Stimulated activated CD4-positive, alpha-beta T cell treated with anti-CD3 and anti-CD28 coated beads, Interleukin-4, amount 100 ng/mL, for 24 hours (primary cell): ENCODE measurements around the gene PARD3B.

Source experiments
- DNase-seq: peaks from one replicate; pipeline ENCODE4 v3.0.0-alpha.2; 2020

The PARD3B gene

DNA sequence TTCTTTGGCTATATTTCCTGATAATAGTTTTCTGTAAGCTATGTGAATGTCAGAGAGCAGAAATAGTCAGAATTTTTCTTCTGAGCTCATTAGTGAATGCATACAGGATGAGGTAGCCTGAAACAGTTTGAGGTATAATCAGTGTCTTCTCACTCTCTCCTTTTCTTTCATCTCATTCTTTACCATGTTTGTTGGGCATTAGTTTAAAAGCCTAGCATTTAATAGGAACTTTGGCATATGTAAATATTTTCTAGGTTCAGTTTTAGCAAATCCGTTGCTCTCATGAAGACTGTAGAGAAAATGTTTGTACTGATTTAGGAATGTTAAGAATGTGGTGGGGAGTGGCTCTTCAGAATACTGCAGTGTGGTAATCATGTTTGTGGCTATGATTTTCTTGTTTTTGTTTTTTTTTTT is 119.4 kb downstream of the PARD3B start:
- DNase-seq = no peak

DNA sequence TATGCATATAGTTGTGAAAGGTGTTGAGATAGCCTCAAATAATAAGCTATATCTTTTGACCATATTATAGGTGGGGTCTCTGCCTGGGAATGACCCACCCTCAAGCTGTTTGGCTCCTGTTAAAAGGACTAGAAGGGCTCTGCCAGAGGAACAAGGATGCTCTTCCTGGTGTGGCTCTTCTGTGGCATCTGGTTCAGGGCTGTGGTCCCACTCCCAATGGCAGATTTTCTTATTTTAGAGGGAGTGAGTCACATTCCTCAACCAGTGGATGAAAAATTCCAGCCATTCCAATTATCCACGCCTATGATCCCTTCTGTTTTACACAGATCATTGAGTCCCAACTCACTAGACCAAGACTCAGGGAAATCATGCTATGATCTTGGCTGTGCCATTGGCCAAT is 119.9 kb downstream of the PARD3B start:
- DNase-seq = no peak

DNA sequence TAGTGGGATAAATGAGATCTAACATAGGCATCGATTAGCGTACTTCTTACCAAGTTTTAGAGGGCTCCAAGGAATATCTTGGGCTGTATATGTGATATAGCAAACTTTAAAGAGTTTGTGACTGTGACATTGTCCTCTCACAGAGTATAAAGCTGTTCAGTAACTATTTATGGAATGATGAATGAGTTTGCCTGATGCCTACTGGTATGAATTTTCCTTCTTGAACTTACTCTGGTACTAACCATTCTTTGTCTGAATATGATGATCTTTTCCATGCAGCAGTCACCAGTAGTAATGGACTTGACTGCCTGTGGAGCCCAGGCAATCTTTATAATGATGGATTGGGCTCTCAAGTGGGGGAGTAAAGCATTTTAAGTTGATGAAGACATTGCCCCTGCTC is 120.5 kb downstream of the PARD3B start:
- DNase-seq = no peak

DNA sequence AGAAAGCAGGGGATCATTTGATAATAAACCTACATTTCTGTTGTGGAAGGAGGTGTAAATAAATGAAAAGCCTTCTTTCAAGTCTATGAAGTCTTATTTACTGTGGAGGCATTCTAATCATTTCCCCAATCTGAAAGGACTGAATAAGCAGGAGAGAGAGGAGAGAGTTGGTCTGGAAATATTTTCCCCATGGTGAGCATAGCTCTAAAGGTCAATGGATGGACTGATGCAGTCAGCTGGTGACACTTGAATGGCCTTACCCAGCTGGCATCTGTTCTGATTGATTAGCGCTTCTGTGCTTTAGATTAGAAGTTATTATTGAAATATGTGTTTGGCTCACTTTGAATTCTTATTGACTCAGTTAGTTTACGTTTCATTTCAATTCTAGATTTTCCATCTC is 122.7 kb downstream of the PARD3B start:
- DNase-seq = no peak

DNA sequence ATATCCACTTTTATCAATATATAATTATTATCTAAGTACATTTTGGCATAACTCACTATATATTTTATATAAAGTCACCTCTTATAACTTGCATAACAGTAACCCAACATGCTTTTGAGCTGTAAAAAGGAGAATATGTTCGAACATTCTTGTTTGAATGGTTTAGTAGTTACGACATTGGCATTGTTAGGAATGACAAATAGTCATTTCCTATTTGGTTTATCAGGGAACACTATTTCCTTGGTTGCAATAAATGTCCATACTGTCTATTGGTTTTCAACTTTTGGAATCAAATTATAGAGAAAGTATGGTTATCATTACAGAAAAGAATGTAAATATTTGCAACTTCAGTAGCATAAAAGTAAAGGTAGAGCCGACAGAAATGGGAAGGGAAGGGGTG is 124.1 kb downstream of the PARD3B start:
- DNase-seq = no peak

DNA sequence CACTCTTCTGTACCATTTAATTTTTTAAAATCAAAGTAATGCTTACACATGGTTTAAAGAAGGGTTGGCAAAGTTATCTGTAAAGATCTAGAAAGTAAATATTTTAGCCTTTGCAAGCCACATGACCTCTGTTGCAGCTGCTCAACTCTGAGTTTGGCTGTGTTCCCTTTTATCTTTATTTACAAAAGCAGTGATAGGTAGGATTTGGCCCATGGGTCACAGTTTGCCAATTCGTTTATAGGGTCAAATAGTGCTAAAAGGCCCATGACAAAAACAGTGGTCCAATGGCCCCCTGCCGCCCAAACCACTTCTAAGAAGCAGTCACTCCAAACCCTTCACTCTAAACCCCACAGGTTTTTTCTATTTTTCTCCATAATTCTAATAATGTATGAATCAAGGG is 124.8 kb downstream of the PARD3B start:
- DNase-seq = no peak

DNA sequence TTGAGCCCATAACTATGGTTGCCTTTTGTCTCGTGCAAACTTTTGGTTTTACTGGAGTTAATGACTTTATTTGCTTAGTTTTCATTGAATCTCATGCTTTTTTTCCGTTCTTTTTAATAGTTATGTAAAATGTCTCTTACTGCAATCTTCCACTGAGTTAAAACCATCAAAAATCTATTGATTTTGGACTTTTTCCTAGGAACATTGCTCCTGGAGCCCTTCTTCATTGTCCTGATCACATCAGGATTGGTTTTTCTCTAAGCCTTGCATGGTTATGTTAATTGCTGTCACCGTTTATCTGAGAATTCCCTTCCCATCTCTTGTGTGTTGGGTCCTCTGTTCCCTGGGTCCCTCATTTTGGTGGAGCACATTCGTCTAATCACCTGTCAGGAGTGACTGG is 125.5 kb downstream of the PARD3B start:
- DNase-seq = no peak

DNA sequence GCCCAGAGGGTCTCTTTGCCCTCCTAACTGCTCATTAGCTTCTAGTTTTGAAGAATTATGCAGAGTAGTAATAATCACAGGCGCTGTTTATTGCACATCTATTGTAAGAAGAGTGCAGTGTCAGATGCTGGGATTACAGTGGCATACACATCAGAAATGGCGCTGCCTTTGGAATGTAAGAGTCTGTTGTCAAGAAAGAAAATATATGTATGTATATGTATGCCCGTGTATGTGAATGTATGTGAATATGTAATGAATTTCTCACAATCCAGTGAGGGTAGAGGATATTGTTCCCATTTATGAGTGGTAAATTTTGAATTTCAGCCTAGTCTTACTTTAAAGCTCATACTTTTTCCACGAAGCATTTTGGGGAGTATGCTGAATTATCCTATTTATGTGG is 127.5 kb downstream of the PARD3B start:
- DNase-seq = no peak

DNA sequence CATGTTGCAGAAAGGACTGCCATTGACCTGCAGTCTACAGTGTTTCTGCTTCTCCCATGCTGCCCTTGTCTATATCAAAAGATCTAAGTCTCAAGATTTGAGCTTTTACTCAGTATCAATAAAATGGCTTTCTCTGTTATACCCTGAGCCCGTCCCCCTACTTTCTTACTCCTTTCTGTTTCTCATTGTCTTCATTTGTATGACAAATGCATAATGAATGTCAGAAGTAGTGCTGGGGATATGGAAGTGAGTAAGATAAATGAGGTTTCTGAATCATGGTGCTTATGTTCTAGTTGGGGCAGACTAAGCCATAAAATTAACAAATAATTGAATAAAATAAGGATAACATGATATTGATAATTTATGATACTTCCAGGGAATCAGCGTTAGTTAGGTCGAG is 128.6 kb downstream of the PARD3B start:
- no peak for DNase-seq

DNA sequence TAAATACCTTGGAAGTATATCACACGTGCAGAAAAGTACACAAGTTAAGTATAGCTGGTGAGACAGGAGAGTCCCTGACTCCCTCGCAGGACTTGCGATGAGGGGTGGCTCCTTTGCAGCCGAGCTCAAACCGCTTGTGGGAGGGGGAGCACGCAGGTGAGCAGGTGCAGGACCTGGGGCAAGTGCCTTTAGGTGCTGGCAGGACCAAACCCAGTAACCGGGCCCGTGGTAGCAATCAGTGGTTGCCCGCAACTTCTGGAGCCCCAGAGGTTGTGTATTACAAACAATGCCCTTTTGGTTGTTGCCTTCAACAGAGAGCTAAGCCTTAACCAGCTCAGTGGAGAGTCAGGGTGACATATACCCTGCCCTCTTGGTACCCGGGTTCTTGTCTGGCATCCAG is 132.8 kb downstream of the PARD3B start:
- no peak for DNase-seq

DNA sequence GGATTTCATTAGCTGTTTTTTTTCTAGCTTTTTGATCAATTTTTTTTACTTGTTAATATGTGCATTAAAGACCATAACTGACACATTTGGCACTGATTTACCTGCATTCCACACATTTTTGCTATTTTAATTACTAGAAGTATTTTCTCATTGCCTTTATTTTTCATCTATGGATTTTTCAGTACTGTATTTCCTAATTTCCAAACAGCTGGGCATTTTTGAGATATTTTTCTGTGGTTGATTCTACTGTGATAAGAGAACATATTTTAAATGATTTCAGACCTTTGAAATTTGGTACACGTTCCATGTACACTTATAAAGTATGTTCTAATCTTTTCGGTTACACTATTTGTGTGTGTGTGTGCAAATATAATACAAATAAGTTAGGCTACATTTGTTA is 135.3 kb downstream of the PARD3B start:
- no peak for DNase-seq

DNA sequence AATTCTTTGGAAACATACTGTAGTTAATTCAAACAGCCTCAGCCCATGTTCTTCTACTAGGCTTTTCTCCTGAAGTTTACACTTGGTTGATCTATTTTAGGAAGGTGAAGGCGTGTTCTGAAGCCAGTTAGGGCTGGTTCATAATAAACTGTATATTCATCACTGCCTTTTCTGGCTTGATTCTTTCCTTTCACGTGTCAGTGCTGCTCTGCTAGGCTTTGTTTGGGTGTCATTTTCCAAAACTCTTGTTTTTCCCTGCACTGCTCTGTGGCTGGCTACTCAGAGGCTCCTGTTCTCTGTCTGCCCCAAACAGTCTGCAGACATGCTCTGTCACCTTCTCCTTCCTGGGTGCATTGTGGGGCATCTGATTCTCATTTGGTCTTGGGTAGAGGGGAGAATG is 136.1 kb downstream of the PARD3B start:
- DNase-seq = no peak

DNA sequence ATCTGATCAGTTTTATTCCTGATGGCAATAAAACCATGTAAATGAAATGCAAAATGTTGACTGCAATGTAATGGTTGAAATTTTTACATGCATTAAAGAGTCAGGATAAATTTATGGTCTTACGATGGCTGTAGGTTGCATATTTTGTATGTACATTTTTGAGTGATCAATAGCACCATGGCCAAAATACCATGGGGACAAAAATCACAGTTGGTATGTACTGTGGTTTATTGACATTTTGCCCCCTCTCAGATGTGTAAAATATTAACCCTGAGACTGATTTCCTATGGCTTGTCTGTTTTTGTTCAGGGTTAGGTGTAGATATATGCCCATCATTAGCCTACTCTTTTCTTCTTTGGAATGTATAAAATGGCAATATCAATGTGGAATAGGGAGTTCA is 138.1 kb downstream of the PARD3B start:
- DNase-seq = no peak

DNA sequence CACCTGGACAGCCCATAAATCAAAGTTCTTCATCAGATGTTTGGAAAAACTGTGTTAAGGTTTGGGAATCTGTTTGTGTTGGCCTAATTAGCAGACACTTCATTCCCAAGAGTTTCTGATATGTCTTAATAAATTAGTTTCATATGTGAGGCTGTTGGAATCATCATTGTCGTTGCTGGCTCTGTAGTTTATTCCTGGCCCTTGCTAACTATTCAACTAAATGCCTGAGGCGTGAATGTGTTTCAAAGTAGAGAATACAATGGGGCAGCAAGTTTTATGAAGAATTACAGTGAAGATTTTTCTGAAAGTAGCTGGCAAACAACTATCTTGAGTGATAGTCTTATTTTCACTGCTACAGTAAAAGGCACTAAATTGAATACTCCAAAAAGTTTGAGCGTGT is 141.1 kb downstream of the PARD3B start:
- DNase-seq = no peak

DNA sequence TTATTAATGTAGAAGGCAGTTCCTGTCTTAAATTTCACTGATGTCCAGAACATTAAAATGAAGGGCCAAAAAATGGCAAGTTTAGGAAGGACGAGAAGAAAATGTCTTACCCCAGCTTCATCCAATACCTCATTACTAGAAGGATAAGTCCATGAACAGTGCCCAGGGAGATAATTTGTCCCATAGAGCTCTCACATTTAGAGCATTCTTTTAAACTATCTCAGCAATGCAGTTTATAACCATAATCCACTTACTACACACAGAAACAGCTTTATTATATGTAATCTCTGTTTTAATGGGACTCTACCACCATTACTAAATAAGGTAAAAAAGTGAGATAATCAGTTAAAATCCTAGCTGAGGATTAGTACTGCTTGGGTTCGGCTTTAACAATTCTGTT is 142.5 kb downstream of the PARD3B start:
- no peak for DNase-seq

DNA sequence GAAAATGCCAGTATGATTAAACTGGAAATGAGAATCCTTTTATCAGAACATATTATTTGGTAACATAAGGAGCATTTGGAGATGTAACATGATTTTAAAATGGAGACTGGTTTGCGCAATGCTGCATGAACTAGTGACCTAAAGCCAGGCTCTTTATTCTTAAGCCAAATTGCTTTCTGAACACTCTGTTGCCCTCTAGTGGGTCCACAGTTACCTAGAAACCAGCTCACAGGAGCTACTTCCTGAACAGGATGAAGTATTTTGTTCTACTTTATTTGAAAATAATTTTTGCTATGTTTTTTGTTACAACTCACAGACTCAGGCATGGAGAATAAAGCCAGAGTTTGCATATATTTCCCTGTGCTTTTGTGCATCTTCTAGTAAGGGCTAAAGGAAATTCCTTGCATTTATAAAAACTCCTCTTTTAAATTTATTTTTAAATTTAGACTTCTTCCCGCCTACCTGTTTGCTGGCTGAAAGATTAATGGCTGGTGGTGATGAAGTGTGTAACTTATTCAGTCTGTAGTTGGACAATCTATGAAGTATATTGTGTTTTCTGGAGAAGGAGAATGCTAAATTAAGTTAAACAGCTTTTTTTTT is 146.7 kb downstream of the PARD3B start:
- DNase-seq = peak; percentile 15

DNA sequence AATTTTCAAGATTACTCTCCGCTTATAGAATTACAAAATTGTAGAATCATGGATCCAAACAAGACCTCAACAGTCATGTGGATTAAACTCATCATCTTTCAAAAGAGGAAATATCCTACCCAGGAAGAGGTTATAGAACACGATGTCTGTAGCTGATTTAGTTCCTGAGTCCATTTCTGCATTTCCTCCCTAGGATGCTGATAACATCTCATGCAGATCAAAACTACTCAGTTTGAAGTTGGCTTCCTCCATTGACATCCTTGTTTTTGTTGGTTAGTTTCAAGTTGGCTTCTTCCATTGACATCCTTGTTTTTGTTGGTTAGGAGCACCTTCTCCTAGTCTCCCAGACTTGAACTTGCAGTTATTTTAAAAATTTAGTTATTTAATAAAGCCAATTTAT is 147.5 kb downstream of the PARD3B start:
- no peak for DNase-seq

DNA sequence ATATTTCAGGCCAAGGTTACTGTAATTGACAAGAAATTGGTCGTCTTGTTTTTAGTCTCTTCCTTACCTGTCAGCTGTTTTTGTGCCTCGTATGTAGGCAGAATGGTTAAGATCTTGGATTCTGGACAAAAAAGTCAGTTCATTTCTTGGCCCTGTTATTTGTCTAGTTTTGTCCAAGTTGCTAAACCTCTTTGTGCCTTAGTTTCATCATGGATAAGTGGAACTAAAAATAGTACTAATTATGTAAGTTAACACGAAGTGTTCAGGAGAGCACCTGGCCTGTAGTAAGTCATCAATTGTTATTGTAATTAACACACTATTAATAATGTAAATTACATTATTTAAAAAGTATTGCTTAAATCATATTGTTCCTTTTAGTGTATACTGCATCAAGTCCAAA is 148.0 kb downstream of the PARD3B start:
- no peak for DNase-seq

DNA sequence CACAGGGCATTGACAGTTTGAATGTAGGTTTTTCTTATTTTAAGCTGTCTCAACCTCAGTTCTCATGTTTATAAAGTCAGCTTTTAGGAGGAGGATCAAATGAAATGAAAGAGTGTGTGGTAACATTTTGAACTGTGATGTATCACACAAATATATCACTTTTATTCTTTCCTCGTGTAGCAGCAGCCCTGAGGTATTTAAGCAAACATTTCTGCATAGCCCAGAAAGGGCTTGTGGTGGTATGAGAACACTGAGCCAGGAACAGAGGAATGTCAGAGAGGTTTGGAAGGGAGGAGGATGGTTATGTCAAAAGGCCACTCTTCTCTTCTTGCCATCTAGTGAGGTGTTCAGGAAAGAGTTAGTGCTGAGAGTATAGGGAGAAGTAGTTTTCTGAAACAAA is 150.2 kb downstream of the PARD3B start:
- DNase-seq = no peak

DNA sequence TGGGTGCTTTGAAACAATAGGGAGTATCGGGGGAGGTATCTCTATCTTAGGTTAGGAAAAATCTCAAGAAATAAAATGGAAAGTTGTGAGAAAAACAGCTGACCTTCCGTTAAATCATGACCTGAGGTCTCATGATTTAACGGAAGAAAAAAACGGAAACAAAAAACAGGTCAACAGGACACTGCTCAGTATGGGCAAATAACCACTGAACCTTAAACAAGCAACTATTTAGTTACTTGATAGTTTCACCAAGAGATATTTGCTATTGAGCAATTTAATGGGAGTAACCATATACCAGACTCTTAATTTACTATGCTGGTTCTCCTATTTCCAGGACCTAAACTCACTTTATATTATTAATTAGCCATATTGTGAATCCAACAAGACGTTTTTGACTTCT is 150.8 kb downstream of the PARD3B start:
- DNase-seq = no peak

DNA sequence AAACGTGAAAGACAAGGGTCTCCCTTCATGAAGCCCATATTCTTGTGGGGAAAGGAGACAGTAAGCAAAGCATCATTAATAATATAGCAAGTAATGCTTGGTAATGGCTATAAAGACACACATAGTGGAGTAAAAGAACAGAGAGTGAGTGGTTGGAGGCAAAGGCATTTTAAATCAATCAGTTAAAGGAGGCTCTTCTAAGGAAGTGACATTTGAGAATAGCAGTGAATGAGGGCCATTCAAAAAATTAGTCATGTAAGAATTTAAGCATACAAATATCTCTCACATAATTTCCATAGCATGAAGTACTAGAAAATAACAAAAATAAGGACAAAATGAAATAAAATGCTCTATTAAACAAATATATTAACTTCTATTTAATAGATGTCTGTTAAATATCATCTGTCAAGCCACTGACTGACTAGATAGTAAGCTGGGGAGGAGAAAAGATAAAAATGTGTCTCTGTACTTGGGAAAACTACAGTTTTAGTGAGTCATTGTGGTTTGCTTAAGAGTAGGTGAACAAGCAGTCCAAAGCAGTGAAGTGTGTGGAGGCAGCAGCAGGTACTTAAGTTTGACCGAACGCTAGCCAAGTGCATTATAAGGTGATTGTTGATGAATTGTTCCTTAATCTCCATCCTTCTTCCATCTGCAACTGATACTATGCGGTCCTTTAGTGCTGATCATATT is 160.1 kb downstream of the PARD3B start:
- DNase-seq = no peak

DNA sequence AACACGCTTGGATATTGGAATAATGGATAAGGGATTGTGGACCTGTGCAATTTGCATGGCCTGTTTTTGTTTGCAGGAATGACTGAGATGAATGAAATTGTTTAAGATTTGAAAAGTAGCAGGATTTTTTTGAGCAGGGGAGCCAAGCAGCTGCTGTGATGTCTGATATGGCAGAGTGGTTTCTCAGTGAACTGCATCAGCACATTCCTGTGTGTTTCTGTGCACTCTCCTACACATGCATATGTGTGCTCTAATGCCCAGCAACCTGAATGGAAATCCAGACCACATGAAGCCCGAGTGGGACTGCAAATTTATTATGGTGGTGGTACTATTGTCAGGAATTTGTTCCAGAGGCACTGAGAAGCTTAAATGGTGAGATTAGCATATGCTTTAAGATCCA is 161.7 kb downstream of the PARD3B start:
- no peak for DNase-seq

DNA sequence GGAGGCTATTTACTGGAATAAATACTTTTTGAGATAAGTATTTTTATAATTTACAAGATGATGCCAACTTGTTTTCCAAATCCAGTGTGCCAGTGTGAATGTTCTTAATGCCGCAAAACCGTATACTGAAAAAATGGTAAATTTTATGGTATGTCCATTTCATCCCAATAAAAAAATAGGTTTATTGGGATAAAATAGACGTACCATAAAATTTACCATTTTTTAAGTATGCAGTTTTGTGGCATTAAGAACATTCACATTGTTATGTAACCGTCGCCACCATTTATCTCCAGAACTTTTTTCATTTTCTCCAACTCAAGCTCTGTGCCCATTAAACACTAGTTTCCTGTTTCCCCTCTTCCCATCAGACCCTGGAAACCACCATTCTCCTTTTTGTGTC is 167.9 kb downstream of the PARD3B start:
- no peak for DNase-seq

DNA sequence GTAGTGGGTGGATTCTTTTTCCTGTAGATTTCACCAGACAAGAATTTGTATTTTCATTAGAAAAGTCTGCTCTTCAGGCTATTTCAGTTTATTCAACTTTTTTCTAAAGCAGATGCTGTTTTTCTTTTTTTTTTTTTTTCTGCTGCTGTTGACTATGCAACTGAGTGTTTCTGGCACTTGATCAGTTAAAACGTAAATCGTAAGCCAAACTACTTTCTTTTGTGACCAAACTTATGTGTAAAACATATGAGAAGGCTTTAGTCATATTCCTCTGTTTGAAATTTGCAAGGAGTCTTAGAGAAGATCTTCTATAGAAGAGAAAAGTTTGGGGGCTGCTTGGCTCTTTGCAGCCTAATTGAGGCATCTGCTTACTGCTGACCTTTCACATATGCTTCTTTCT is 170.1 kb downstream of the PARD3B start:
- no peak for DNase-seq

DNA sequence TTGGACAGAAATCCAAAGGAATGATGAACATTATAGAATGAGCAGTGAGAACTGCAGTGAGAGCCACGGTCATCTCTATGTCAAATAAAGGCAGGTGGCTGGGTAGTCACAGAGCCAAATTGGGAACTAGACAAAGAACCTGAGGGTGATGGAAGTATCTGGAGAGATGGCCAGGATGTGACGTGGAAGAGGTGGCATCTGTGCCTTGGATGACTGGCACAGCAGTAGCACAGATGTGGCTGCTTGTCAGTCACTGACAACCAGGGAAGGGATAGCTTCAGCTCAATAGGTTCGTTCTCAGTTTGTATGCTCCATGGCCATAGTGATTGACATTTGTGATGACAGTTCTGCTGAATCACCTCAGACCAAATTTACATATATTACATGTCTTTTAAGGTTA is 172.3 kb downstream of the PARD3B start:
- DNase-seq = no peak
